Large intestine (tissue), 3 donors: ENCODE results near the gene ARHGAP25. TPM values are rescaled to one million over a fixed set of nuclear protein-coding genes. Genes with fewer than 3 reads are reported as not detected.

Source experiments
- DNase-seq, 2 donors: peaks; one replicate each; pipeline versions ENCODE4 v3.0.0 to v3.0.0-alpha.2; 2013
- H3K27ac ChIP-seq: one replicate; pipeline ENCODE4 v1.5.1; 2013; ENCODE audit warnings: low read length
- H3K27me3 ChIP-seq: 2 replicates; pipeline ENCODE4 v1.6.1; 2013; ENCODE audit warnings: low read length; ENCODE audit not compliant: control insufficient read depth, insufficient read depth
- H3K36me3 ChIP-seq: 2 replicates; pipeline ENCODE4 v1.6.1; 2013; ENCODE audit warnings: low read length; ENCODE audit not compliant: control insufficient read depth, insufficient read depth
- H3K4me1 ChIP-seq: one replicate; pipeline ENCODE4 v1.6.1; 2013; ENCODE audit warnings: low read length; ENCODE audit not compliant: control insufficient read depth, insufficient read depth
- H3K4me3 ChIP-seq: one replicate; pipeline ENCODE4 v1.5.1; 2013; ENCODE audit warnings: low read length
- H3K9me3 ChIP-seq: one replicate; pipeline ENCODE4 v1.6.1; 2013; ENCODE audit warnings: mild to moderate bottlenecking, low read depth, low read length, moderate library complexity; ENCODE audit not compliant: control insufficient read depth
- WGBS: methylation state at CpG from one replicate; pipeline ENCODE4 v1.1.5; 2013; ENCODE audit warnings: low lambda C conversion rate; ENCODE audit not compliant: insufficient coverage; 5-methylcytosine and 5-hydroxymethylcytosine counted together
- polyA plus RNA-seq: library from polyadenylated mRNA; unstranded; fragments of 120-200 nt; gene quantifications from one replicate; pipeline ENCODE4 v1.2.1, GENCODE V29; 2013

Gene ARHGAP25
- polyA plus RNA-seq, 1 donor = 3.5 TPM

DNA sequence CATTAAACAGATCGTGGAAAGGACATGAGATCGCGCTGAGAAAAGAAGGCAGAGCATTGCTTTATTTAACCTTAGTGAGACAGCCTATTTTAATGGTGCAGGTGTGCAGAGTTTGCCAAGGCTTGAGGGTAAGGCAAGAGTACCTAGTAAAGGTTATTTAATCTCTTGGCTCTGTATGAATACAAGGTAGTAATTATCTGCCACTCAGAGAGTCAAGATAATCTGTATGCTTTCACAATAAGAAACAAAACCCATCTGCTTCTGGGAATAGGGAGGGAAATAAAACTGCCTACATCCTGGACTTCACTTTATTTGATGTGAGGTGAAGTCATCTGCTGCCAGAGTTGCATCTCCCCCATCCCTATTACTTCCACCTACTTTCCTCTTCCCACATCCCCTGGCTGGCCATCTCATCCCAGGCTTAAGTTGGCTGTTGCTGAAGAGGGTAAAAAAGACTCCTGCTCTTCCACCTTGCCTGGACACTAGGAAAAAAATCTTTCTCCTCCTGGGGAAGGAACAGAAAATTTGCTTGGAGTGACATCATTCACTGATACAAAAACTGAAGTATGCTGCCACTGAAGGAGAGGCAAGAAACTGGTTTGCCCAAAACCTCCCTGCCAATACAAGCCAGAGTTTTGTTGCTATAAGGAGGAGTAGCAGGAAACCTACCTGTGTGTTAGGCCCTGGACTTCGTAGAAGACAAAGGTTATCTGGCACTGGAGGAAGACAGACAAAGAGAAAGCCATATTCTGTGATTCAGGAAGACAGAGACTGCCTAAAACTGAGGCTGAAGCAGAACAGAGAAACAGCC, 35.8 kb upstream of the ARHGAP25 start:
- no CpG with 5 or more reads among the region's 4 CpGs for WGBS
- no peak overlapping the region for H3K27ac ChIP-seq
- no peak for DNase-seq
- no peaks in the 10 kb centered on the region for H3K36me3 ChIP-seq
- H3K9me3 ChIP-seq = peaks cover 5% of the 10 kb centered on the region
- no peak overlapping the region for H3K4me3 ChIP-seq
- peaks cover 3% of the 10 kb centered on the region for H3K27me3 ChIP-seq
- H3K4me1 ChIP-seq = no peaks in the 10 kb centered on the region

DNA sequence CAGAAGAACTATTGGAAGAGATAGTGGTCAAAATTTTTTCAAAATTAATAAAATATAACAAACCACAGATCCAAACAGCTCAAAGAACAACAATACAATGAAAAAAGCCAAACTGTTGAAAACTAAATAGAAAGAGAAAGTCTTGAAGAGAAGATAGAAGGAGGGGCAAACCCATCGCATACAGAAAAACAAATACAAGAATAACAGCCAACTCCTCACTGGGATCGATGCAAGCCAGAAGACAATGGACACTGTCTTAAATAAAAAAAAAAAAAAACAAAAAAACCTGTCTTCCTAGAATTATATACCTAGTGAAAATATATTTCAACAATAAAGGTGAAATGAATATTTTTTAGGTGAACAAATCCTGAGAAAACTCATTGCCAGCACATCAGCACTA, 34.1 kb upstream of the ARHGAP25 start:
- H3K27ac ChIP-seq = no peak overlapping the region
- no peaks in the 10 kb centered on the region for H3K36me3 ChIP-seq
- H3K9me3 ChIP-seq = peaks cover 5% of the 10 kb centered on the region
- 100% methylated on average over 2 of the region's 2 CpGs for WGBS
- H3K27me3 ChIP-seq = peaks cover 3% of the 10 kb centered on the region
- no peaks in the 10 kb centered on the region for H3K4me1 ChIP-seq
- no peak for DNase-seq
- H3K4me3 ChIP-seq = no peak overlapping the region

DNA sequence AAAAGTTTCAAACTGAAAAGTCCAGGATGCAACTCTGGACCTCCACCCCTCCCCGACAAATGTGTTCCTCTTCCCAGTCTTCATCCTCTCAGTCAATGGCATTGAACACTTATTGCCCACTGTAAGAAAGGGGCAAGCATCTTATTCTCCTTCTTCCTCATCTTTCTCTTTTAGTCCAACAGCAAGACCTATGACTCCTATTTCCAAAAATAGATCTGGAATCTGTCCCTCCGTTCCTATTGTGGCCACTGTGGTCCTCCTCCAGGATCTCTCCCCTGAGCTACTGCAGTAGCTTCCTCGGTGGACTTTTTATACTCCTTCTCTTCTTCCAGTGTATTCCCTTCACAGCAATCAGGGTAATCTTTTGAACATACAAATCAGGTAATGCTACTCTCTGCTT, 28.0 kb upstream of the ARHGAP25 start:
- Histone ChIP-seq H3K9me3 (no peaks in the 10 kb centered on the region), H3K36me3 (no peaks in the 10 kb centered on the region), H3K4me1 (no peaks in the 10 kb centered on the region), H3K4me3 (no peak overlapping the region), H3K27ac (no peak overlapping the region), H3K27me3 (peaks cover 6% of the 10 kb centered on the region)
- 100% methylated on average over 2 of the region's 3 CpGs for whole genome bisulfite sequencing
- DNase-seq = no peak

- no CpG with 5 or more reads among the region's 3 CpGs for WGBS
Observed at GRCh38 chr2:68708629-68709028, 26.0 kb upstream of the ARHGAP25 start.

DNA sequence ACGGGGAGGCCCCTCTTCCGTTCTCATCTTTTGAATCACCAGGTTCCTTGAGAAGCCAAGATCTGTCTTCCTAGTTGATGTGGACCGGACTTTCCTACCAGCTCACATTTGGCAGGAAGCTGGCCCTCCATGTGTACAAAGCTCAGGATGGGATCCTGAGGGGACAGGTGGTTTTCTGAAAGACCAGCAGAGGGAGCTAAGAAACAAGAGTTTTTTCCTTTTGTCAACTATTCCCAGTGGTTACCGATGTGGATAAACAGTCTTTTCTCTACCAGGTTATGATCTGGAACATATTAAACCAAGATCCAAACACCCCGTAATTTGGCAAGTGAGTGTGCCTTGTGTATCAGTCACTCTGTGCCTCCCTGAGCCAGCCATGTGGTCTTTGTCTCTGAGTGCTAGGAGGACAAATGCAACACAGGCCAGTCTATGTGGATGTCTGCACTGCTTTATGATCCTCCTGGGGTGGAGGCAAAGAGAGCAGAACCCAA, 25.1 kb upstream of the ARHGAP25 start:
- Histone ChIP-seq H3K27me3 (peaks cover 2% of the 10 kb centered on the region), H3K36me3 (no peaks in the 10 kb centered on the region), H3K9me3 (no peaks in the 10 kb centered on the region), H3K27ac (no peak overlapping the region), H3K4me3 (no peak overlapping the region), H3K4me1 (no peaks in the 10 kb centered on the region)
- no CpG with 5 or more reads among the region's 5 CpGs for WGBS
- peak; percentile 11 to 19 for DNase-seq

More at GRCh38 chr2:68708629-68709028, 26.0 kb upstream of the ARHGAP25 start:
- Histone ChIP-seq H3K9me3 (no peaks in the 10 kb centered on the region), H3K36me3 (no peaks in the 10 kb centered on the region), H3K27me3 (peaks cover 2% of the 10 kb centered on the region), H3K27ac (no peak overlapping the region), H3K4me1 (no peaks in the 10 kb centered on the region), H3K4me3 (no peak overlapping the region)
- no peak for DNase-seq

GRCh38 chr2:68710336-68710735, 24.3 kb upstream of the ARHGAP25 start:
- Histone ChIP-seq H3K36me3 (no peaks in the 10 kb centered on the region), H3K4me1 (no peaks in the 10 kb centered on the region), H3K27me3 (peaks cover 8% of the 10 kb centered on the region), H3K27ac (no peak overlapping the region), H3K9me3 (no peaks in the 10 kb centered on the region), H3K4me3 (no peak overlapping the region)
- no peak for DNase-seq
- no CpG with 5 or more reads among the region's 1 CpG for WGBS

DNA sequence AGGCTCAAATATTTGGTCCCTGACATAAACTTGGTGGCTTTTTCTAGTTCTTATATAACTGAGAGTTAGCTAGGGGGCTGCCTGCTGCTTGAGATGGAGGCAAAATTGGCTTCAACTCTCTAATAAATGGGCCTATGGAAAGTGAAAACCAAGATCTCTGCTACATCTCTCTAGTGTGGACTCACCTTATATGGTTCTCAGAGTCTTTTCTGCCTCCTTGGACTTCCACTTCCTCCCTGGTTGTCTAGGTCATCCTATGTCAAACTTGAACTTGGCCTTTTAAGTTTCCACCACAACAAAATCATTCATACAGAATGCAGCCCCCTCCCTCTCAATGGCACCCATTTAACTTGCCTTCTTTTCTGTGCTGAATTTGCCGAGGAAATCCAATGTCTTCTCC, 23.9 kb upstream of the ARHGAP25 start:
- Histone ChIP-seq H3K4me1 (no peaks in the 10 kb centered on the region), H3K27ac (no peak overlapping the region), H3K27me3 (peaks cover 8% of the 10 kb centered on the region), H3K4me3 (no peak overlapping the region), H3K9me3 (no peaks in the 10 kb centered on the region), H3K36me3 (no peaks in the 10 kb centered on the region)
- no peak for DNase-seq
- 86% methylated on average over 1 of the region's 1 CpG for WGBS

DNA sequence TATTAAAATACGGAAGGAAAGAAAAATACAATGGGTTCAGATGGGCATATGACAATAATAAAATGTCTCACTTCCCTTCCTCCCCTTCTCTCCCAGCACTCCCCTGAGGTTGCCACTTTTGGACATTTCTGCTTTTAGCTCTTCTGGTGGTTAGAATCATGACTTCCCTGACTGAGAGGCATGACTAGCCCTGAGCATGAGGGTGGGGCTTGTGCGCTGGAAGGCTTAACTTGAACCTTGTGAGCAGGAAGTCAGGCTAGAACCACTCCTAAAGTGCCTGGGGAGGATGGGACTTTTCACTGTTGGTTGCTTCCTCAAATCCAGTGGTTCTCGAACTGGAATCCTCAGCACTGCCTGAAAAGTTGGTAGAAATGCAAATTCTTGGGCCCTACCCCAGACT, 19.7 kb upstream of the ARHGAP25 start:
- DNase-seq = peak in 1 of 2 donors; percentile 14
- Histone ChIP-seq H3K27me3 (peaks cover 5% of the 10 kb centered on the region), H3K36me3 (no peaks in the 10 kb centered on the region), H3K27ac (no peak overlapping the region), H3K9me3 (no peaks in the 10 kb centered on the region), H3K4me3 (no peak overlapping the region), H3K4me1 (no peaks in the 10 kb centered on the region)
- WGBS = 100% methylated on average over 1 of the region's 3 CpGs

DNA sequence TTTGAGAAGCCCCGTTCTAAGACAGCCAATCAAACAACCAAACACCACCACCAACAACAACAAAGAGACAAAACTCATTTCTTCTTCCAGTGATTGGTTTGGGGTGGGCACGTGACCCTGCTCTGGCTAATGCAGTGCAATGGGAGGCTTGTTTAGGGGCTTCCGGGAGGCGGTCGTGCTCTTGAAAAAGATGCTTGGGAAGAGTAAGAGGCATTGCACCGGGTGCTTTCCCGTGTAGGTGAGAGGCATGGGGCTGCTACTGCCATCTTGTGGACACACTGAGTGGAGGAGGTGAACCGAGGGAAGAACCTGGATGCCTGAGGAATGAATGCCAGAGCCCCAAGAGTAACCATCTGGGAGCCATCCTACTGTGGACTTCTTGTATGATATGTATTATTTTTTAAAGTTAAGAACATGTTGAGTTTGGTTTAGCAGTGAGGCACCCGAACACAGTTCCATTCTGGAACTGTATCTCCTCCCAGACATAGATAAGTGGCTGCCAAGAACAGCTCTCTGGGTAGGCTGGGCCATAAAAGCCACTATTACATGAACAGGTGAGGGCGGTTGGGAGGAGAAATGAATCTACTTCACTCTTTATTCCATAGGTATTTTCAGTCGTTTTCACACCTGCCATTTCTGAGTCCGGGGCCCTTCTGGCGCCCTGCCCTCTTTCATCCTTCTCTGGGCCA, 19.1 kb upstream of the ARHGAP25 start:
- H3K4me3 ChIP-seq = no peak overlapping the region
- no peak overlapping the region for H3K27ac ChIP-seq
- H3K27me3 ChIP-seq = peaks cover 5% of the 10 kb centered on the region
- no peaks in the 10 kb centered on the region for H3K36me3 ChIP-seq
- peak; percentile 43 to 45 for DNase-seq
- H3K9me3 ChIP-seq = no peaks in the 10 kb centered on the region
- no peaks in the 10 kb centered on the region for H3K4me1 ChIP-seq
- WGBS = no CpG with 5 or more reads among the region's 13 CpGs

DNA sequence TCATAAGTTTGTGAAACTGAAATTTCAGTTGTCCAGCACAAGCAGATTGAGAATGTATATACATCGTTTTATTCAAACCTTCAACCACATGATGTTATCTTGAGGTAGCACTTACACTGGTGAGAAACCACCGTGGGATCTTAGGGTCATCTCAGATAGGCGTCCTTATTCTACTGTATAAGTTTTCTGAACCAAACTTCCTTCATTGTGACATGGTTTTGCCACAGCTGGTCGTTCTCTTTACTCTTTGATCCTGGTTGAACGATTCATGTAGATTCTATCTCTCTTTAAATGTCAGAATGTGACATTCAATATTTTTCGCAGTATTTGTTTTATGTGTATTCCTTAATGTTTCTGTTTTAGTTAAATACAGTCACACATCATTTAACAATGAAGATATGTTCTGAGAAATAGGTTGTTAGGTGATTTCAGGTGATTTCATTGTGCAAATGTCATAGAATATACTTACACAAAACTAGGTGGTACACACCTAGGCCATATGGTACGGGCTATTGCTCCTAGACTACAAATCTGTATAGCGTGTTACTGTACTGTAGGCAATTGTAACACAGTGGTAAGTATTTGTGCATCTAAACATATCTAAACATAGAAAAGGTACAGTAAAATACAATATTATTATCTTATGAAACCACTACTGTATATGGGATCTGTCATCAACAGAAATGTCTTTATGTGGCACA, 17.9 kb upstream of the ARHGAP25 start:
- H3K36me3 ChIP-seq = no peaks in the 10 kb centered on the region
- no peak overlapping the region for H3K4me3 ChIP-seq
- 81% methylated on average over 4 of the region's 8 CpGs for WGBS
- no peak for DNase-seq
- H3K4me1 ChIP-seq = no peaks in the 10 kb centered on the region
- no peak overlapping the region for H3K27ac ChIP-seq
- H3K27me3 ChIP-seq = peaks cover 5% of the 10 kb centered on the region
- no peaks in the 10 kb centered on the region for H3K9me3 ChIP-seq
